ENCODE results near the gene UPK1A.

Gene UPK1A

DNA sequence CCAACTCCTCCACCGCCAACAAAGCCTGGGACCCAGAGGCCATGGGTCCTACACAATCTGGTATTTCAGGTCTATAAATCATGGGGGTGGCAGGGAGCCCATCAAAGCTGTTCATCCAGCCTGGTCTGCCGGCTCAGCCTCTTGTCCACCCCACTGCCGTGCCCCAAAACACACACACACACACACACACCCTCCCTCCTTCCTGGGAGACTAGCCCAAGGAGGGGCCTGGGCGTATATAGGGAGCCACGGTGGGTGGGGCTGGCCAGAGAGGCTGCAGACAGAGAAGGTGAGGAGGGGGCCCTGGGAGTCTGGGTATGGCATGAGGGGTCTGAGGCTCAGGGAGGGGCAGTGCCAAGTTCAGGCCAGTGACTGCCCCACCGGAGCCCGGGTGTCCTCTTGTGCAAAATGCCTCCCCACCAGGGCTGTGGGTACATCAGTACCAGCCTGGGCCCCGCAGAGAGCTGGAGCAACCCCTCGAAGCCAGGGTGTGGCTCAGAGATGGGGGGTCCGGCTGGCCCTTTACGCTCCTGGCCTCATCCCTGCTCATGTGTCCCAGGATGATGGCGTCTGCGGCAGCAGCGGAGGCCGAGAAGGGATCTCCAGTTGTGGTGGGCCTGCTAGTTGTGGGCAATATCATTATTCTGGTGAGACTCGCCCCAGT lies at the start of gene UPK1A:
Gene UPK1A (plus strand): TSS at position 267 of the 663 bp plus-strand sequence. CDS start 296 bp downstream, at position 563.
- DNase-seq = no peak

- DNase-seq = no peak
Observed at GRCh38 chr19:35618857-35619256, 47.5 kb upstream of the UPK1A start.

DNA sequence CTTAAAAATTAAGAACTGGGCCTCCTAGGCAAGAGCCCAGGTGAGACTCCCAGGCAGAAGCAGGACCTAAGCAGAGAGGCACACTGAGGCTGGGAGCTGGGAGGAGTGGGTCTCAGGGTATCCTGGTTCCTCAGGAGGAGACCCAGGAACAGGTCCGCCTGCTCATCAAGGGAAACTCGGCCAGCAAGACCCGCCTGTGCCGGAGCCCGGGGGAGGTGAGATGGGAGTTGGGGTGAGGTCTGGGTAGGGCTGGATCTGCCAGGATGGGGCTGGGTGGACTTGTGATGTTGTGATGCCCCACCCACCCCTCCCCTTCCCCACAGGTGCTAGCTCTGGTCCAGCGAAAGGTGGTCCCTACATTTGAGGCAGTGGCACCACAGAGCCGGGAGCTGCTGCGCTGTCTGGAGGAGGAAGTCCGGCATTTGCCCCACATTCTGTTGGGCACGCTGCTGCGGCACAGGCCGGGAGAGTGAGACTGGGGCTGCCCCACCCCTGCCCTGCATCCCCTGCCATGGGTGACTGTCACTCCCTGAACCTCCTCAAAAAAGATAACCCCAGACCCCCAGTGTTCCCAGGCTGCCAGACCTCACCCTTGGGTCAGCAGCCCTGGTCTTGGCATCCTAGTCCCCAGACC lies 46.9 kb upstream of the UPK1A start:
- DNase-seq = no peak

GRCh38 chr19:35620001-35620400 lies 46.3 kb upstream of the UPK1A start:
- no peak for DNase-seq

DNA sequence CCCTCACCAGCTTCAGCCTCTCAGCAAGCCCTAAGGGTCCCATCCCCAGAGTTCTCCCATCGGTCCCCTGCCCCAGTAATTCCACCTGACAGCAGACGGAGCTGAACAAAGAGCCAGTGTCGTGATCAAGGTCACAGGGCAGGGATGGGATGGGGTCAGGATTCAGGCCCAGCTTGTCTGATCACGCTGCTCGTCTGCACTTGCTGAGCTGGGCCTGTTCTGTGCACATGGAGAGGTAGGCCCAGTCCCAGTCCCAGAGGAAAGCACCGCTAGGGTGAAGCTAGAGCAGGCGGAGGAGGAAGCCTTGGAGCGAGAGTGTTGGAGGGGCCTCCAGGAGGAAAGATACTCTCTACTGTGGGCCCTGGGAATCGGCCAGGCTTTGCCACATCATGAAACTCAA lies 44.6 kb upstream of the UPK1A start:
- DNase-seq = no peak

GRCh38 chr19:35622750-35623149 lies 43.6 kb upstream of the UPK1A start:
- DNase-seq = no peak

DNA sequence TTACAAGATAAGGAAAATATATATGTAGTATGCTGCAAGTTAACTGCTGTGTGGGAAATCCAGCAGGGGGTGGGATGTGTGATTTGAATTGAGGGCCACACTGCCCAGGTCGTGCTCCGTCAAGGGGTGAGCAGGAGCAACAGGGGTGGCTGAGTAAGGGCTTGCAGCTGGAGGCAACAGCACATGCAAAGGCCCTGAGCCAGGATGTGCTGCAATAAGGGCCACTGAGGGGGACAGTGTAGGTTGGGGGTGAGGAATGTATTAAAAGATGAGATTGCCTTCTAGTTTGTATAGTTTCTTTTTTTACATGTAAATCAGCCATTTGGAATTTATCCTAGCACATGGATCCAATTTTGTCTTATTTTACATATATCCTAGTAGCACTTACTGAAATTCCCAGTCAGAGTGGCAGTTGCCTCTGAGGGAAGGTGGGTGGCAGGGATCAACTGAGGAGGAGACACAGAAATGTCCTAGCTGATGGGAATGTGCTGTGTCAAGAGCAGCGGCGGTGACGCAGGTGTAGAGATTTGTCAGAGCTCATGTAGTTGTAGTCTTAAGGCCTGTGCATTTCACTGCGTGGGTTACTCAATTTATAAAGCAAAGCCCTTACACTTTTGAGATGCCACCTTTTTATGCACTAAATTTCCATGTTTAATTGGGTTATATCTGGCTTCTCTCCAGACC lies 42.8 kb upstream of the UPK1A start:
- no peak for DNase-seq

GRCh38 chr19:35628264-35628564 lies 38.1 kb upstream of the UPK1A start:
- no peak for DNase-seq

DNA sequence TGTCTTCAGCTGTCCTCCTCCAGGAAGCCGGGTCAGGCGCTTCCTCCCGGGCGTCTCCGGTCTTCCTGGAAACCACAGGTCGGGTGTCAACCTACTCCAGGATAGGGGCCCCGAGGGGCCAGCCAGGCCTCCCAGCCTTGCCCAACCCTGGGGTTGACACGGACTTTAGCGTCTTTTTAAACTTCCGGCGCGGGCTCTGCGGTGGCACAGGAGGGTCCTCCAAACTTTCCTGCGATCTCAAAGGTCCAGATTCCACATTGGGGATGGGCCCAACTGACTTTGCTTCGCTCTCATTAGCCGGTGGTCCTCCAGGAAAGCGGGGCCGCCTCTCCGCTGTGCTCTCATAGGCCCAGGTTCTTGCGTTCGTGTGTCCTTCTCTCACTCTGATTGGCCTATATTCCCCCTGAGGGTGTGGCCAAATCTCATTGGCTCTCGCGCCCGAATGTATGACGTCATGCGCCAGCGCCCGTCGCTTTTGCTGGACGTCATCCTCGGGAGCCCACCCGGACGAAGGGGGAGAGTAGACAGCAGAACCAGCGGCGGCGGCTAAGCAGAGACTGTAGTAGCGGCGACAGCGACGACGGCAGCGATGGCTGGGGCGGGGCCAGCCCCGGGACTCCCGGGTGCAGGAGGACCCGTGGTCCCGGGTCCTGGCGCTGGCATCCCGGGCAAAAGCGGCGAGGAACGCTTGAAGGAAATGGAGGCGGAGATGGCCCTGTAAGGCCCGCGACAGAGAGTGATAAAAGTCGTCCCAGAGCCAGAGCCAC lies 37.6 kb upstream of the UPK1A start, which contains the start of gene RBM42:
Gene RBM42 (plus strand): TSS at position 472 of the 767 bp plus-strand sequence. CDS start 118 bp downstream, at position 590.
- DNase-seq = peak; percentile 96

DNA sequence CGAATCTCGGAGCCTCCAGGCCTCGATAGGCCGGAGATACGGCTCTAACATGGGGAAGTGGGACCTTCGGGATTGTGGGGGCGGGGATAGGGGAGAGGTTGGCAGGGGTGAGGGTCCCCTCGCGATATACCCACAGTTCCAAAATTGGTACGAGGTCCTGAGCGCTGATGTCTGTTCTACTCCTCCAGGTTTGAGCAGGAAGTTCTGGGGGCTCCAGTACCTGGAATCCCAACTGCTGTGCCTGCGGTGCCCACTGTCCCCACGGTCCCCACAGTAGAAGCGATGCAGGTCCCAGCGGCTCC lies 37.0 kb upstream of the UPK1A start:
- no peak for DNase-seq

GRCh38 chr19:35633727-35634440 lies 32.4 kb upstream of the UPK1A start:
- no peak for DNase-seq

DNA sequence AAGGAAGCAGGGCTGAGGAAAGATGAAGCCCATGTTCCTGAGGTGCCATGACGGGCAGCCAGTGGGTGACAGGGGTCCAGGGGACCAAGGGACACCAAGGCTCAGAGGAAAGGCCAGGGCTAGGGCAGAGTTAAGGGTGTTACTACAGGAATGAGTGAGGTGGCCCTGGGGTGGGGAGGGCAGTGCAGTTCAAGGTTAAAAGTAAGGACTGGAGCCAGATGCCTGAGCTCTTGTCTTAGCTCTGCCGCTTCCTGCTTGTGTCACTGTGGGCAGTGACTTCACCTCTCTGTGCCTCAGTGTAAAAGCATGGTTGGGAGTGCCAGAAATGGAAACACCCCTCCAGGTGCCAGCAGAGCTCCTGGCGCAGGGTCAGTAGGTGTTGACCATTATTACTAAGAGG lies 29.7 kb upstream of the UPK1A start:
- DNase-seq = no peak

- DNase-seq = no peak
Observed at GRCh38 chr19:35637165-35637564, 29.2 kb upstream of the UPK1A start.

DNA sequence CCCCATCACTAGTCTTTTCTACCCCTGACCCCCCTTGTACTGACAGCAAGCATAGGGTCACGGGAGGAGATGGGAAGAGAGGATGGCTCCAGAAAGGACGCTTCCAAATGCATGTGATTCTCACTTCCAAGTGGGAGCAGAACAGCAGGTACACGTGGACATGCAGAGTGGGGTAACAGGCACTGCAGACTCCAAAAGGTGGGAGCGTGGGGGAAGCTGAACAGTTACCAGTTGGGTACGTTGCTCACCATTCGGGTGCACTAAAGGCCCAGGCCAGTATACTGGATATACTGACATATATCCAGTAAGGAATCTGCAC lies 27.0 kb upstream of the UPK1A start:
- no peak for DNase-seq

- DNase-seq = no peak
Observed at GRCh38 chr19:35639863-35640262, 26.5 kb upstream of the UPK1A start.

DNA sequence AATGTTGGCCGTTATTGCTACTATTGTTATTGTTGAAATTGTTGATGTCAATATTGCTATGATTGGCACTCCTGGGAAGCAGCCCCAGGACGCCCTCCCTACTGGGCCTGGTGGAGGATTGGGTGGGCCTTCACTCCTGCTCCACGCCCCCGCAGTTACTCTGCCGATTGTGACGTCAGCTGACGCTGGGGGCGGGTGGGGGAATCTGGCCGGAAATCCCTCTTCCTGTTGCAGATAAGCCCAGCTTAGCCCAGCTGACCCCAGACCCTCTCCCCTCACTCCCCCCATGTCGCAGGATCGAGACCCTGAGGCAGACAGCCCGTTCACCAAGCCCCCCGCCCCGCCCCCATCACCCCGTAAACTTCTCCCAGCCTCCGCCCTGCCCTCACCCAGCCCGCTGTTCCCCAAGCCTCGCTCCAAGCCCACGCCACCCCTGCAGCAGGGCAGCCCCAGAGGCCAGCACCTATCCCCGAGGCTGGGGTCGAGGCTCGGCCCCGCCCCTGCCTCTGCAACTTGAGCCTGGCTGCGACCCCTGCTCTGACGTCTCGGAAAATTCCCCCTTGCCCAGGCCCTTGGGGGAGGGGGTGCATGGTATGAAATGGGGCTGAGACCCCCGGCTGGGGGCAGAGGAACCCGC lies 24.7 kb upstream of the UPK1A start, which contains the start of gene ETV2:
Gene ETV2 (plus strand): TSS at position 231 of the 637 bp plus-strand sequence. CDS start 716 bp downstream, outside the sequence.
- DNase-seq = no peak

DNA sequence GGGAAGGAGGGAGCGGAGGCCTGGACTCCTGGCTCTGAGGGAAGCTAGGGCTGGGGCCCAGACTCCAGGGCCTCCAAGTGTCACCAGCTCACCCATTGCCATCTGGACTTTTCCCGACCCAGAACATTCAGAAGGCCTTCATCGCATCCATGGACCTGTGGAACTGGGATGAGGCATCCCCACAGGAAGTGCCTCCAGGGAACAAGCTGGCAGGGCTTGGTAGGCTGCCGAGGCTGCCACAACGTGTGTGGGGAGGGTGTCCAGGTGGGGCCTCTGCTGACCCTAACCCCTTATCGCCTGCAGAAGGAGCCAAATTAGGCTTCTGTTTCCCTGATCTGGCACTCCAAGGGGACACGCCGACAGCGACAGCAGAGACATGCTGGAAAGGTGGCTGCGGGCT lies 24.0 kb upstream of the UPK1A start:
- DNase-seq = no peak

DNA sequence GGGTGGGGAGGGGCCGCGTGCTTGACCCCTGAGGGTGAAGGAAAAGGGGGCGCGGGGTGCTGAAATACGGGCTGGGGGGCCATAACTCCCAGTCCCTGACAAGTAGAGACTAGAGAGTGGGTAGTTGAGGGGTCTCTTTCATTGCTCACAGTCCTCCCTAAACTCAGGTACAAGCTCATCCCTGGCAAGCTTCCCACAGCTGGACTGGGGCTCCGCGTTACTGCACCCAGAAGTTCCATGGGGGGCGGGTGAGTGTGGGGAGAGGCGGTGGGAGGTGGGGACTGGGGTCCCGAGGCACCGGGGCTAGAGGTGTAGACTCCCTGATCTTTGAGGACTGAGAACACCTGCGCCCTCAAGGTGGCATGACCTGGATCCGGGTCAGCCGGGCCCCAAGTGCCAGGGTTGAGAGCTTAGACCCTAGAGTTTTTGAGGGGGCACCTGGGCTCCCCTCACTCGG lies 23.5 kb upstream of the UPK1A start:
- DNase-seq = no peak

DNA sequence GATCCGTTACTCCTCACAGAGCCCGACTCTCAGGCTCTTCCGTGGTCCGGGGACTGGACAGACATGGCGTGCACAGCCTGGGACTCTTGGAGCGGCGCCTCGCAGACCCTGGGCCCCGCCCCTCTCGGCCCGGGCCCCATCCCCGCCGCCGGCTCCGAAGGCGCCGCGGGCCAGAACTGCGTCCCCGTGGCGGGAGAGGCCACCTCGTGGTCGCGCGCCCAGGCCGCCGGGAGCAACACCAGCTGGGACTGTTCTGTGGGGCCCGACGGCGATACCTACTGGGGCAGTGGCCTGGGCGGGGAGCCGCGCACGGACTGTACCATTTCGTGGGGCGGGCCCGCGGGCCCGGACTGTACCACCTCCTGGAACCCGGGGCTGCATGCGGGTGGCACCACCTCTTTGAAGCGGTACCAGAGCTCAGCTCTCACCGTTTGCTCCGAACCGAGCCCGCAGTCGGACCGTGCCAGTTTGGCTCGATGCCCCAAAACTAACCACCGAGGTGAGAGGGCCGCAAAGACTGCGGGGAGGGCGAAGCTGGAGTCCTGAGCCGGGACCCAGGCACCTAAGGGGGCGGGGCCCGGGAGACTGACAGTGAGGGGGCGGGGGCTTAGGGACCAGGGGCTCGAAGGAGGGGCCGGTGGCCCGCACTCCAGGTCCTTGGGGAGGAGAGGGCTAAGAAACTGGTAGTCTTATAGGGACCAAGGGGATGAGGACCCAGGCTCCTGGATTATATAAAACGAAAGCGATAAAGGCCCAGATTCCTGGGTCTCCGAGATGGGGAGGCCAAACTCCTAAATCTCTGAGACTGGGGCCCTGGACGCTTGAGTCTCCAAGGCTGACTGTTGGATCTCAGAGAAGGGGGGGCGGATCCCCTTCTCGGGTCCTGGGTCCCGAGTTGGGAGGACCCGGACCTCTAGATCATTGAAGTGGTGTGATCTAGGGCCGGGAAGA lies 22.8 kb upstream of the UPK1A start:
- DNase-seq = peak; percentile 39

DNA sequence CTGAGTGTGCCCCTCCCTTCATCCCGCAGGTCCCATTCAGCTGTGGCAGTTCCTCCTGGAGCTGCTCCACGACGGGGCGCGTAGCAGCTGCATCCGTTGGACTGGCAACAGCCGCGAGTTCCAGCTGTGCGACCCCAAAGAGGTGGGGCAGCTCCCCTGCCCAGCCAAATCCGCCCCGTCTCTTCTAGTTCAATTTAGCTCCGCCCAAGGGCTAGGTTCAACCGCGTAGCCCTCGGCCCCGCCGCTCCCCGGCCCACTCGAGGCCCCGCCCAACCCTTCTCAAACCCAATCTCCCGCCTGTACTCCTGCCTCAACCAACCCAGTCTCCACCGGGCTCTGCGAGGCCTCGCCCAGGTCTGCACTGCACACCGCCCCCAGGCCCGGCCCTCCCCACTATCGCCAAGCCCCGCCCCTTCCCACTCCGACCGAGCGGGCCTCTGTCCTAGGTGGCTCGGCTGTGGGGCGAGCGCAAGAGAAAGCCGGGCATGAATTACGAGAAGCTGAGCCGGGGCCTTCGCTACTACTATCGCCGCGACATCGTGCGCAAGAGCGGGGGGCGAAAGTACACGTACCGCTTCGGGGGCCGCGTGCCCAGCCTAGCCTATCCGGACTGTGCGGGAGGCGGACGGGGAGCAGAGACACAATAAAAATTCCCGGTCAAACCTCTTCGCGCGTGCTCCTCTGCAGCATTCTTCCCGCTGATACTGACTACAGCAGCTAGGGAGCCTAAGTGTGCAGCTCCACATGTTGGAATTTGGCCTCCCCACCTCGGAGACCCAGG lies 21.9 kb upstream of the UPK1A start:
- DNase-seq = peak; percentile 43
